K562 (cell line): ENCODE results near the gene KHSRP.

ENCODE experiments used
- CTCF ChIP-seq, 3 experiments: IDR thresholded peaks in 2 of 3; conservative IDR thresholded peaks in 1 of 3; 2 replicates each; pipeline ENCODE4 v1.5.1; 2011 to 2012; ENCODE audit warnings: low read length in 3 of 3, mild to moderate bottlenecking in 3 of 3, control low read depth in 2 of 3, improper control_type of control experiment in 1 of 3, inconsistent platforms in 1 of 3, low read depth in 1 of 3, mixed read lengths in 1 of 3, moderate library complexity in 1 of 3; ENCODE audit not compliant: insufficient read depth in 2 of 3
- FOXP1 ChIP-seq: sonication (generic); formaldehyde crosslinking; IDR thresholded peaks from 2 replicates; pipeline ENCODE4 v1.8.0; 2022; ENCODE audit warnings: mild to moderate bottlenecking, missing genetic modification reagents
- MAFF ChIP-seq: IDR thresholded peaks from 2 replicates; pipeline ENCODE4 v1.6.1; 2012; ENCODE audit warnings: low read length, improper control_type of control experiment
- RFX1 ChIP-seq: fragments of 450-650 bp; IDR thresholded peaks from 2 replicates; pipeline ENCODE4 v1.6.1; 2016; ENCODE audit warnings: mild to moderate bottlenecking, moderate library complexity
- TRIM28 ChIP-seq: fragments of 450-650 bp; IDR thresholded peaks from 2 replicates; pipeline ENCODE4 v1.6.1; 2017
- ZBTB17 ChIP-seq: fragments of 450-650 bp; formaldehyde crosslinking; IDR thresholded peaks from 2 replicates; pipeline ENCODE4 v1.4.0; 2020; ENCODE audit warnings: mild to moderate bottlenecking

GRCh38 chr19:6409346-6409745 lies 15.3 kb downstream of the KHSRP start:
- no peak for TF ChIP-seq CTCF (IDR thresholded peaks at IDR 0.05 in 2 of 3, conservative IDR thresholded peaks at IDR 0.05 in 1 of 3; ENCODE audit: insufficient read depth in 2 of 3, low read depth in 1 of 3, low read length in 3 of 3)
- TF ChIP-seq ZBTB17 (CRISPR knock-in tag): no peak
- TF ChIP-seq TRIM28: no peak
- TF ChIP-seq FOXP1 (CRISPR knock-in tag): no peak
- TF ChIP-seq MAFF: no peak
- TF ChIP-seq RFX1: no peak
